ENCODE data around the gene IGFBP1.

- TF ChIP-seq CTCF (IDR thresholded peaks at IDR 0.05; ENCODE audit: insufficient read depth, low read length, poor library complexity, severe bottlenecking) (no peak), EZH2phosphoT487 (conservative IDR thresholded peaks at IDR 0.05; ENCODE audit: low read length) (no peak)
These were observed 9.7 kb upstream of the IGFBP1 start for GRCh38 chr7:45878457-45879144.

Measured in SU-DHL-6 (cell line).